Ammon's horn (tissue), 1 donor: ENCODE data around the gene PRR12.
A peak's percentile ranks its signal among the peaks of the same experiment; 100 is the strongest.
"Not testable (repeated sequence)": the region's sequence is repeated elsewhere in the genome, so short reads cannot be mapped to it uniquely, and the experiment has no call there.

ENCODE experiments used
- DNase-seq: peaks from one replicate; pipeline ENCODE4 v3.0.0-alpha.2; 2016; ENCODE audit warnings: low spot score

The PRR12 gene

DNA sequence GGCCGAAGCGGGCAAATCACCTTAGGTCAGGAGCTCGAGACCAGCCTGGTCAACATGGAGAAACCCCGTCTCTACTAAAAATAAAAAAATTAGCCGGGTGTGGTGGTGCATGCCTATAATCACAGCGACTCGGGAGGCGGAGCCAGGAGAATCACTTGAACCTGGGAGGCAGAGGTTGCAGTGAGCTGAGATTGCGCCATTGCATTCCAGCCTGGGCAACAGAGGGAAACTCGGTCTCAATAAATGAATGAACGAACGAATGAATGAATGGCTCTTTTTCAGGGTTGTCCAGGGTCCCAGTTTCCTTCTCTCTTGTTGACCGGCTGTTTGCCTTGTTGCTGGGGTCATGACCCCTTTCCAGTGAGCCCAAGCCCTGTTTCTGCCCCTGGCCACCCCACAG, 26.9 kb downstream of the PRR12 start:
- not testable (repeated sequence) for DNase-seq

DNA sequence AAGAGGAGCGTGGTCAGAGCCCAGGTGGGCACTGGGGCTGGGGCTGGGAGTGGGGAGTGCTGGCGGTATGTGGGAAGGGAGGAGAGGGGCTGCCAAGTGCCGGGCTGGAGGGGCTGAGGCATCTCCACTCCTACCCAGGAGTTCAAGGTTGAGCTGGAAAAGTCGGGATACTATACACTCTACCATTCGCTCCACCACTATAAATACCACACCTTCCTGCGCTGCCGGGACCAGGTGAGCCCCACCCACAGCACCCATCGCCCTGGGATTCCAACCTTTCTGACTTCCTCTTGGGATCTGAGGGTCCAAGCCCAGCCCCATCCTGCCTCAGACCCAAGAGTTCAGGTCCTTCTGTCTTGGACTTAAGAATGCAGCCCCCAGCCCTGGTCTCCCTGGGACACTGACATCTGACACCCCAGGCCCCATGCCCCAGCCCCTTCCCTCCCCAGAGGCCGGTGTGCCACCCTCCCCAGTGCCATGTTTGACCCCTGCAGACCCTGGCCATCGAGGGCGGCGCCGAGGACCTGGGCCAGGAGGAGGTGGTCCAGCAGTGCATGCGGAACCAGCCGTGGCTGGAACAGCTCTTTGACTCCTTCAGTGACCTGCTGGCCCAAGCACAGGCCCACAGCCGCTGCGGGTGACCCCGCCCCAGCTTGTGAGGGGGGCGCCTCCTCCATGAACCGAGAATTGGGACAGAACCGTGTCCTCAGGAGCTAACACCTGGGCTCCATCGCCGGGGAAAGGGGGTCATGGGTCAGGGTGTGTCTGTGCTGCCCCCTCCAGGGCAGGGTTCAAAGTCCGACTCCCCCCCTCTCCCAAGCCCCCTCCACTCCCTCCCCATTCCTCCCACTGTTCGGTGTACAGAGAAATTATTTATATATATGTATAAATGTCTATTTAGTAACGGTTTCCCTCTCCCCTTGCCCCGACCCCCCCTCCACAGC, 34.3 kb downstream of the PRR12 start:
- DNase-seq = no peak

DNA sequence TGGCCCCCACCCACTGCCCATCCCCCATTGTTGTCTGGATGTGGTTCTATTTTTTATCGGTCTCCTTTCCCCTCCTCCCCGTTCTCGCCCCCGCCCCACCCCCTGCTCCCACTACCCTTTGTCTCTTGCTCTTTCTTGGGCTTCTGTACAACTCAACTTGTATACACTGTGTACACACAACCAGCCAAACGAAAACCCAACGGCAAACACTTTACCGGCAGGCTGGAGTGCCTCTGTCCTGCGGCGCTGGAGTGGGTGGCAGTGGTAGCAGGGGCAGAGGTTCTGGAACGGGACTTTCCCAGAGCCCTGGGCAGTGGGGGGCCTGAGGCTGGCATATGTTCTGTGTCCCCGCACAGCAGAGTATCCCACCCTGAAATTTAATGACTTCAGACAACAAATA, 35.2 kb downstream of the PRR12 start:
- no peak for DNase-seq

DNA sequence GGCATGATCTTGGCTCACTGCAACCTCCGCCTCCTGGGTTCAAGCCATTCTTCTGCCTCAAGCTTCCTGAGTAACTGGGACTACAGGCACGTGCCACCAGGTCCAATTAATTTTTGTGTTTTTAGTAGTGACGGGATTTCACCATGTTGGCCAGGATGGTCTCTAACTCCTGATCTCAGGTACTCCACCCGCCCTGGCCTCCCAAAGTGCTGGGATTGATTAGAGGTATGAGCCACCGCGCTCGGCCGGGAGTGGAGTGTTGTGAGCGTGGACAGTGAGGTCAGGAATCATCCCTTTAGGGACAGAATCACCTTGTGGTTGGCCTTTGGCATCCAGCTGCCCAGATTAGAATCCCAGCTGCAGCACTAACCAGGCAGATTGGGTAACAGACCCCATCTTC, 38.7 kb downstream of the PRR12 start:
- DNase-seq = no peak

DNA sequence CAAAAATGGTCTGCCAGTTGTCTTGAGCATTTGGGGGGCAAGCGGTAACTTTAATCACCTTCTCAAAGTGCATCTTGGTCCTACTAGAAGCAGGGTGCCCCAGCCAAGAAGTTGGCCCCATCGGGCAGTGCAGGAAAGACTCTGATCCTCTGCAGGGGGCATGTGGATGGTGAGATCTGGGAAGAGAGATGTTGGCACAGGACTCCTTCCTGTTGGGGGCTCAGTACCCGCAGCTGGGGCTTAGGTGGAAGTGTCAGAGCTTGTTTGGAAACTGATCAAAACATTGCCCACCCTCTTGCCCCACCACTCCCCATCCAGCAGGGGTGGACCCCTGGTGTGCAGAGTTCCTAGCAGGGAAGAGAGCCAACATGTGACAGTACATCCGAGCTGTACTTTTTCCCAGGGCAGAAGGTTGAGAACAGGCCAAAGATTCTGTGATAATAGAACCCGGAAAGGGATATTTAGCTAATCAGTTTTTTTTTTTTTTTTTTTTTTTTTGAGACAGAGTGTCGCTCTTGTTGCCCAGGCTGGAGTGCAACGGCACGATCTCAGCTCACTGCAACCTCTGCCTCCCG, 40.1 kb downstream of the PRR12 start:
- no peak for DNase-seq

DNA sequence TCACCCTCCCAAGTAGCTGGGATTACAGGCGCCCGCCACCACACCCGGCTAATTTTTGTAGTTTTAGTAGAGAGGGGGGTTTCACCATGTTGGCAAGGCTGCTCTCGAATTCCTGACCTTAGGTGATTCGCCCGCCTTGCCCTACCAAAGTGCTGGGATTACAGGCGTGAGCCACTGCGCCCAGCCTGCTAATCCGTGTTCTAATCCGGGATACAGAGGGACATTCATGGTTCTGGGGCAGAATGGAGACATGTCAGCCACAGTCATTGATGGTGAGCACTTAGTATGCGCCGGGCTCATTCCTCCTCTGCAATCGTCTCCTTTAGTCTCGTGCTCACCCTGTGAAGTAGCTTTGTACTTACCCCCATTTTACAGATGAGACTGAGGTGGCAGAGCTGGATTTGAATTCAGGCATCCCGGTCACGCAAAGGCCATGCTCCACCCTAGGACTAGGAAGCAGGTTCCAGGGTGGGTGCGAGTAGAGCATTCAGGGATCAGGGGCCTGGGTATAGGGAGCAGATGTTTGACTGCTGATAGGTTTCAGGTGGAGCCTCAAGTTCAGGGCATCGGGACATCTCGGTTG, 40.7 kb downstream of the PRR12 start:
- DNase-seq = no peak

DNA sequence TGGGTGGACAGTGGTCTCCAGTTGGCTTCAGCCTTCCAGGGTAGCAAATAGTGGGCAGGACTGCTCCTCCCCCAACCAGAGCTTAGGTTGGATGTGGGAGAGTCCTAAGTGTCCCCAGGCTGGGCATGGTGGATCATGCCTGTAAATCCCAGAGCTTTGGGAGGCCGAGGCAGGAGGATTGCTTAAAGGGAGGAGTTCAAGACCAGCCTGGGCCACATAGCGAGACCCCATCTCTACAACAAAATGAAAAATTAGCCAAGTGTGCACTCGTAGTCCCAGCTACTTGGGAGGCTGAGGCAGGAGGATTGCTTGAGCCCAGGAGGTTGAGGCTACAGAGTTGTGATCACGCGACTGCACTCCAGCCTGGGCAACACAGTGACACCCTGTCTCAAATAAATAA, 41.6 kb downstream of the PRR12 start:
- DNase-seq = no peak

DNA sequence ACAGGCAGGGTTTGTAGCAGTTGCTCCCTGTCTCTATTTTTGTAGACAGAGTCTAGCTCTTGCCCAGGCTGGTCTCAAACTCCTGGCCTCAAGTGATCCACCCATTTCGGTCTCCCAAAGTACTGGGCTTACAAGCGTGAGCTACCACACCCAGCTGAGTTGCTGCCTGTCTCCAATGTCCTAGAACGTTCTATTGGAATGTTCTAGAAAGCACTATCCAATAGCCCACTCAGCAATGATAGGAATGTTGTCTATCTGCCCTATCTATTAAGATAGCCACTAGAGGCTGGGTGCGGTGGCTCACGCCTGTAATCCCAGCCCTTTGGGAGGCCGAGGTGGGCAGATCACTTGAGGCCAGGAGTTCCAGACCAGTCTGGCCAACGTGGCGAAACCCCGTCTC, 42.3 kb downstream of the PRR12 start:
- not testable (repeated sequence) for DNase-seq

DNA sequence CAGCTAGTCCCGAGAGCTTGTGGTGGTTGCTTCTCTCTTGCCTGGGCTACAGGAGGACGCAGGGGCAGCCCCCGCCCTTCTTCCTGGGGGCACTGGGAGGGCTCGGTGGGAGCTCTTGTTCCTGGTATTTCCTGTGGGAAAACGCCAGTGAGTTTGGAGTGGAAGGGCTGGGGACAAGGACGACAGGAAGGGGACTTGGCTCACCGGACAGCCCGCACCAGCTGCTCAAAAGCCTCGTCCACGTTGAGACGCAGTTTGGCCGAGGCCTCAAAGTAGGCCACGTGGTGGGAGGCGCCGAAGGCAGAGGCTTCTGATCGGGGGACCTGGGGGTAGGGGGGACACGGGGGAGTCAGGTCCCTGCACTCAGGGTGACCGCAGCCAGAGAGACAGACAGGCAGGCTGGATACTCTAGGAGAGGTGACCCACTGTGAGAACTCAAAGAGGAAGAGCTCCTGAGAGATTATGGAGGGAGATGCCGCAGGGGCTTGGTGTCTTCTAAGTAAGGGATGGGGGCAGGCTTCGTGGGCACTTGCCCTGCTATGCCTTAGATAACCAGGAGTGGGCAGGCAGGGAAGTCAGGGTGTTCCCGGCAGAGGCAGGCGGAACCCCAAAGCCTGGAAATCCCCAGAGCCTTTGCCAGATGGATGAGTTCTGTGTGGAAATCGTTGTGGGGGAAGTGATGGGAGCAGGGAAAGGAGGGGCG, 44.7 kb downstream of the PRR12 start:
- no peak for DNase-seq

DNA sequence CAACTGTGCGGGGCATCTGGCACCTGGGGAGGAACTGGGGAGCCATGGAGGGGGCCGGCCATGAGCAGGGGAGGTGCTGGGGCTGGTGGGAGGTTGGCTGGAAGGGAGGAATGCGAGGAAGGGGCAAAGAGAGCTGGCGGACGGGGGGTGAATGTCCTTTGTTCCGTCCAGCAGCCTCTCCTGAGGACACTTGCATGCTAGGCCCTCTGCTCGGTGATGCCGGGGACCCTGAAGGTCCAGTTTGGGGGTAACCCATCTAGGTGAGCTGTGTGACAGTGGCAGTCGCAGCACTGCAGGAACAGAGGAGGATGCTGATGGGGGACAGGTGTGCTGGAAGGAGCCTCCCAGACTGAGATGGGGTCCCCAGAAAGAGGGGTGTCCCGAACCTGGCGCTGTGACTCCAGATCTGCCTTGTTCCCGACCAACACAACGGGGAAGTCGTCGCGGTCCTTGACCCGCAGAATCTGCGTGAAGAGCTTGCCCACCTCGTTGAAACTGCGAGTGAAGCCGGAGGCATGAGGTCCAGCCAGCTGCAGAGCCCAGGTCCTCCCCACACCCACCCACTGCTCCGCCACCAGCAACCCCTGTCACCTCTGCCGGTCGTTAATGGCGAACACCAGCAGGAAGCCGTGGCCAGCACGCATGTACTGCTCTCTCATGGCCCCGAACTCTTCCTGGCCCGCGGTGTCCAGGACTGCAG, 45.4 kb downstream of the PRR12 start:
- no peak for DNase-seq

DNA sequence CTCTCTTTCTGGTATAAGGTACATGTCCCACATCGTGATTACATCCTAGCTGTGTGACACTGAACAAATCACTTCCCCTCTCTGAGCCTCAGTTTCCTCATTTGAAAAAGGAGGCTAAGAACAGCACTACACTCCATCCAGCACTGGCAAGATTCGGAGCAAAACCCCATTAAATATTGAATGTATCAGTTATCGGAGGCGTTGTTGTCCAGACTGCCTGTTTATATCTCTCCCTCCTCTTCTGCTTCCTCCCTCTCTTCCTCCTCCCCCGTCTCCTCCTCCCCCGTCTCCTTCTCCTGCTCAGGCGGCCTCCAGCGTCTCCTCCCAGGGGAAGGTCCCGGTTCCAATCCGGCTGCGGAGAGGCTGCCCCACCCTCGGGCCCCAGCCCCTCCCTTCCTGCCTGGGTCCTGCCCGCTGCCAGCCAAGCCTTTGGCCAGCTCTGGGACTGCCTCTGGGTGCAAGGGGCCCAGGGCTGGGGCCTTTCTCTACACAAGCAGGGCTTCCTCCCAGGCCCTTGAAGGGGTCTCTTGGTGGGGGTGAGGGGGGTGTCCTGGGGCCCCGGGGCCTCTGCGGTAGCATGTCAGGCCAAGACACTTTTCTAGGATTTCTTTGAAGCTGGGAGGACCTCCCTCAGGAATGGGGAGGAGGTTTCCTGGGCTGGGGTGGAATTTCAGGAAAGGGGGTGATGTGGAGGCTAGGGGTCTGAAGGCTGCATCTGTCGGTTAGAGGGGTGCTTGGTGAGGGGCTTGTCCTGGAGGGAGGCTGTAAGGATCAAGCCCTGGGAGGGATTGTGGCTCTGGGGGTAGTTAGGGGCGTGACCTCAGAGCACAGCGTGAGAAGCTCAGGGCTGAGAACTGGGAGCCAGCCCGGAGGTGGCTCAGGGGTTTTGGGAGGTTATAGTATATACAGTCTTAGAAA, 47.1 kb downstream of the PRR12 start:
- DNase-seq = peak; percentile 32

DNA sequence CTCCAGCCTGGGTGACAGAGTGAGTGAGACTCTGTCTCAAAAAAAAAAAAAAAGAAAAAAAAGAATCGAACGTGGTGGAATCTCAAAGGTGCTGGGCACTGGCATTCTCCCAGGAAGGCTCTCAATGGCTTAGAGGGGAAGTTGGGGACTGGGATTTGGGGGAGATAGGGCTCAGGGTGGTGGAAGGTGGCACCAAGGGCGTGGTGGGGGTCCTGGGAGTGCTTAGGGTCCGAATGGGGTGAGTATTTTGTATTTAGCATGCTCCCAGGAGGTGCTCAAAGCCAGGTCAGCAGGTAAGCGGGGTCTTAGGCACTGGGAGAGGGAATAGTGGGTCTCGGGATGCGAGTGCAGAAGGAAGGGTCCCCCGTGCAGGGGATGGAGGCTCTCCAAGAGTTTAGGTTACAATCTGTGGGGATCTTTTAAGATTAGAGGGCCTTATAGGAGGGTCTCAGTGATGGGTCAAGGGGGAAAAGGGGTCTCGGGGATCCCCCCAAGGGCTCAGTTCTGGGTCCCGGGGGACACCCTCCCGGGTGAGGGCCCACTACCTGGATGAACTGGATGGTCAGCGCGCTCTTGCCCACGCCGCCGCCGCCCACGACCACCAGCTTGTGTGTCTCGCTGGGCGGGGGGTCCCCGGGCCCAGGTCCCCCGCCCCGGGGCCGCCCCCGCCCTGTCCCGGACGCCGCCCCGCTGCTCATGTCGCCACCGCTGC, 48.6 kb downstream of the PRR12 start:
- no peak for DNase-seq

DNA sequence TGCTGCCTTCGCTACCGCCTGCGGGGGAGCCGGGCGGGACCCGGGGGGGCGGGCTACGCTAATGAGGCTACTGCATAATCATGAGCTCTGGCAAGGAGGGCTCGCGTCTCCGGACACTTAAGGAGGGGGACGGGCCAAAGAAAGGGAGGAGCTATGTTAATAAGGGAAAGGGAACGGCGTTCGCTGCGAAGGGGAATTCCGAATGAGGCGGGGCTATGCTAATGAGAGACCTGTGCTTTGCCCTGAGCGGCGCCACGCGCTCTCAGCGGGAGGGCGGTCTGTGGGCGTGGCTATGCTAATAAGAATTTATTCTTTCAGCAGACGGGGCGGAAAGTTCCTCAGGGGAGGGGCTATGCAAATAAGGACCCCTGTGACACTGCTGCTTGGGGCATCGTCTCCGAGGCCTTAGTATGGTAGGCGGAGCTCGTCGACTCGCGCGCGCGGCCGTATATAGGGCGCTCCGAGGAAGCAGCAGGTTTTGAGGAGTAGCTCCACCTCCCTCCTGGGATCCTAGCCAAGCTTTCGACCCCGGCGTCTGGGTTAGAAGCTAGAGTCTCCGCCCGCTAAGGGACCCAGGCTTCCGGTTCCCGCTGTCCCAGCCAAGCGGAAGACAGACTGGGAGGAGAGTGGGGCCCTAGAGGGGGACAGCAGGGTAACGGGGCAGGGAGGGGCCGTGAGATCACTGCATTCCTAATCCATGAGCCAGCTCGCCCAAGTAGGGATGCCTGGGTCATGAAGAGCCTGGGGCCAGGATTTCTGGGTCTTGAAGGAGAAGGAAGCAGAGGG, 49.3 kb downstream of the PRR12 start, which contains the start of gene RRAS:
TSS of gene RRAS (minus strand) at position 31 of the 786 bp plus-strand sequence. CDS start 45 bp downstream, outside the sequence.
- peak; percentile 100 for DNase-seq

DNA sequence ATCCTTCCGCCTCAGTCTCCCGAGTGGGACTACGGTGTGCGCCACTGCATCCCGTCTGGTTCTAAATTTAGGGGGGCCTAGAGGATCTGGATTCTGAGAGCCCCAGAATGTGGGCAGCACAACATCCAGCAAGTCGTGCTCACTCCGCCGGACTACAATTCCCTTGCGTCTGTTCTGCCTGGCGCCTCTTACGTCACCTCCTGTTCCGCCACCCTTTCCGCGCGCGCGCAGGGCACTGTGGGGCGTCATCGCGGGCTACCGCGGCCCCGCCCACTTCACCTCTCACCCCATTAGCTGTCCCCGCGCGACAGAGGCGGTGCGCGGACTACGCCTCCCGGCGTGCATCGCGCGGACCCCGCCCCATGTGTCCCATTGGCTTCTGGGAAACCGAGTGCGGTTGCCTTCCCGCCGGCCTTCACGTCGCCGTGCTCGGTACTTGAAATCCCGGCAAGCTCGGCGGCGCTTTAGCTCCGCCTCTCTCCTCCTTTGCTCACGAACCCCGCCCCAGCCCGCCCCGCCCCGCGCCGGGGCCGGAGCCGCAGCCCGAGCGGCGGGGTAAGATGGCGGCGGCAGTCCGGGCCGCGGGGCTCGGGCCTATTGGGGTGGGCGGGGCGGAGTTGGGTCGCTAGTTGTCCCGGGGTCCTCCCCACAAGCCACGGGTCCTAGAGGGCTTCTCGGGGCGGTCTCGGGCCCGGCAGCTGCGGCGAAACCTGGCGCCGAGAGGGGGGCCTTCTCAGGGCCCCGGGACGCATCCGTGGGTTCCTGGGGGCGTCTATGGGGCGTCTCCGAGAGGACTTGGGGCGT, 50.9 kb downstream of the PRR12 start, which contains the start of gene SCAF1:
TSS of gene SCAF1 (plus strand) at position 522 of the 804 bp plus-strand sequence. CDS start 2,818 bp downstream, outside the sequence.
- peak; percentile 99 for DNase-seq

DNA sequence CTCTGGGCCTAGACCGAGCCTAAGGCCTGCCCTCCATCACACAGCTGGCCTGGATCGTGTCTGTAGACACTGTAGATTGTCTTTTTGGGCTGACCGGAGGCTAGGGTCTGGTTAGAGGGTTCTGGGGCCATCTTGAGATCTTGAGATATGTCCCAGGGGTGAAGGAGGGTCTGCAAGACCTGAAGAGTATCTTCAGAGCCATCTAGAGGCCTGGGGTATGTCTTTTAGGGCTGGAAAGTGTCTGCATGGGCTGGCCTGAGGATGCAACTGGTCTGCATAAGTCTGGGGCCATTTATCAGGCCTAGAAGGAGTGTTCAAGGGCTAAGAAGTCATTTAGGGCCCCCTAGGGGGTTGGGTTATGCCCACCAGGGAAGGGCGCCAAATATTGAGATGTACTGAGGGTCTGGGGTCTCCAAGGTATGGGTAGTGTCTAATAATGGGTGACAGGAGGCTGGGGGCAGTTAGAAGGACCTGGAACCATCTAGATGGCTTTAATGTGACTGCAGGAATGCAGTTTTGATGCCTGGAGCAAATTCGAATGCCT, 51.6 kb downstream of the PRR12 start:
- DNase-seq = no peak

DNA sequence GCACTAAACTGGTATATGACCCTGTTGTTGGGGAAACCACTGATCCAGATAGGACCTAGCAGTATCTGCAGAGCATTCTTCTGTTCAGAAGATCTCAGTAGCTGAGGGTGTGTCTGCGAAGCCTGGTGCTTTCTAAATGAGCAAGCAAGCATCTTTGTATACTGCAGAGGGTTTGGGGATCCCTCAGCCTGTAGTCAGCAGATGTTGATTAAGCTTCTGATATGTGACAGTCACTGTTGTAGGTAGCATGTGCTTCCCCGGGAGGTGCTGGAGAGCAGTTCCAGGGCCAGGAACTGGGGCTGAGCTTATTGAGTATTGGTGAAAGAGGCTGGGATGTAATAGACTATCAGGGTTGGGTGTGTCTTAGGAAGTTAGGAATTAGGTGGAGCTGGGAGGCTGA, 52.5 kb downstream of the PRR12 start:
- no peak for DNase-seq

DNA sequence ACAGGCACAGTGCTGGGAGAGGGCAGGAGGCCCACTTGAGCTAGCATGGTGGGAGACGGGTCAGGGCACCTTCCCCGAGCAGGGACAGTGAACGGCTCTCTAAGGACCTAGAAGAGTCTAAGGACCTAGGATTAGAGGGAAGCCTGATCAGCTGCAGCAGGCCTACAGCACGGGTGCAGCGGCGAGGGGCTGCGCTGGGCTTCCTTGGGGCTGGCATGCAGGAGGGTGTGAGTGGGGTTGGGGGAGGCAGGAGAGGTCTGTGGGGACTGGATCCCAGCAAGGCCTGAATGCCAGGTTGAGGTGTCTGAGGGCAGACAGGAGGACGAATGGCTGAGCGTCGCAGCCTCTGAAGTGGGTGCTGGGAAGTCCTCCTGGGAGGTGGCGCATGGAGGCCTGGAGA, 54.6 kb downstream of the PRR12 start:
- no peak for DNase-seq

DNA sequence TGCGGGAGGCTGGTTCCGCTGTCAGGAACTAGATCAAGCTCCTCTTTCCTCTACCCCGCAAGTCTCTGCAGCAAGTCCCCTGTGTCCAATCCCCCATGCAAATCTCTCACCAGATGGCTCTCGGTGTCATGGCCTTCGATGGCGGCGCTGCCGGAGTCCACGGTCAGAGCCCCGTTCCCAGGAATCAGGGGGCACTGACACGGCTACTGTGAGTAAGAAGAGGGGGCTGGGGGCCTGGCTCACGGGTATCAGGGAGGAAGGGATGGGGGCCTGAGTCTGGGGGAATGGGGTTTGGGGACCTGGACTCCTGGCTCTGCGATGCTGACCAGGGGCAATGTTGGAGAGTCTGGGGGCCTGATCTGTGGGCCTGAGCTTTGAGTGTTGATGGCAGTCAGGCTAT, 55.0 kb downstream of the PRR12 start:
- no peak for DNase-seq
